Activated B cell treated with CpG ODN at 0.5 μM for 24 hours (primary cell): ENCODE measurements around the gene CAND1. TPM values are rescaled to one million over a fixed set of nuclear protein-coding genes. Genes with fewer than 3 reads are reported as not detected.

Experiments
- ATAC-seq: fragments of 200-7000 bp; cut with Tn5 transposase; one replicate; pipeline ENCODE4 v1.10.0; 2021; ENCODE audit warnings: low read depth, mild to moderate bottlenecking, moderate library complexity
- CTCF ChIA-PET: fragments of 350-600 bp; sonication (Branson Sonifier 250); formaldehyde crosslinking; loops from one replicate; lab custom pipeline; 2021; ENCODE audit warnings: antibody characterized with exemption; lab: Charles Lee
- POLR2A ChIA-PET: fragments of 350-600 bp; sonication (Branson Sonifier 250); formaldehyde crosslinking; loops from one replicate; lab custom pipeline; 2021; ENCODE audit warnings: antibody characterized with exemption; lab: Charles Lee
- DNase-seq: peaks from one replicate; pipeline ENCODE4 v3.0.0; 2022
- H3K27ac Mint-ChIP-seq: one replicate; pipeline ENCODE4 v1.8.0; 2020; ENCODE audit warnings: mixed read lengths
- H3K27me3 Mint-ChIP-seq: one replicate; pipeline ENCODE4 v1.8.0; 2021; ENCODE audit warnings: mixed read lengths
- H3K36me3 Mint-ChIP-seq: one replicate; pipeline ENCODE4 v1.8.0; 2021; ENCODE audit warnings: low read depth, mixed read lengths
- H3K4me1 Mint-ChIP-seq: one replicate; pipeline ENCODE4 v1.8.0; 2021; ENCODE audit warnings: mixed read lengths
- H3K4me3 Mint-ChIP-seq: one replicate; pipeline ENCODE4 v1.8.0; 2020; ENCODE audit warnings: mild to moderate bottlenecking, mixed read lengths
- H3K9me3 Mint-ChIP-seq: one replicate; pipeline ENCODE4 v1.8.0; 2020; ENCODE audit warnings: mixed read lengths
- intact Hi-C: fragments of 100-400 bp; cut with micrococcal nuclease; formaldehyde crosslinking; loops from one replicate; pipeline ENCODE4 v1.15.1; 2024
- total RNA-seq: library from RNA; stranded (reverse); gene quantifications from 2 replicates; pipeline ENCODE4 v1.2.3, GENCODE V29; 2022
- TF ChIP-seq, protein P1 (sequence below): fragments of 200-600 bp; IDR thresholded peaks from one replicate; pipeline ENCODE4 v1.8.0; 2022; ENCODE audit warnings: antibody characterized with exemption, mild to moderate bottlenecking

Gene CAND1
- total RNA-seq, 1 donor from 2014 or later: 123 TPM

DNA sequence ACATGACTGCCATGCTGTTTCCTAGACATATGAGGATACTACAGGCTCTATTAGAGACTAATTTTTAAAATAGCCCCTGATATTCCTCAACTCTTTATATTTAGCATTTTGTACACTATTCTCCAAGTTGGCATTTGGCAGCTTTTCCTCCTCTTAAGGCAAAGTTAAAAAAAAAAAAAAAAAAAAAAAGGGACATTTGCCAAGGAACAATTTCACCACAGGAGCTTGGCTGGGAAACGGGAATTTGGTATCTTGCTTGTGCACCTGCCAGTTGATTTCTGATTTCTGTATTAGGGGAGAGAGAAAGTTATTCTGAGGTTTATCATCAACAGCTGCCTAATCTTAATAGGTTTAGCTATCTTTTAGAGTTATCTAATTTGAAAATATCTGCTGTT is 87.2 kb downstream of the CAND1 start:
- no peaks in the 10 kb centered on the region for H3K9me3 Mint-ChIP-seq
- CTCF ChIA-PET: interaction anchor here (0.6 to 9.3 kb wide), 32 partner anchors 8 to 961 kb away, joined by 3 to 219 read pairs (median 3); no protein-coding TSS in a partner anchor
- POLR2A ChIA-PET: interaction anchor here (0.6 to 1.0 kb wide), 6 partner anchors 85 to 587 kb away, joined by 3 to 13 read pairs (median 6); partner anchors contain the start of gene CAND1
- intact Hi-C loops: loop anchor here (1.0 to 5.0 kb wide), 6 partner anchors 86 to 961 kb away; no protein-coding TSS in a partner anchor
- H3K27ac Mint-ChIP-seq: no peak overlapping the region
- H3K27me3 Mint-ChIP-seq: no peaks in the 10 kb centered on the region
- peaks cover 5% of the 10 kb centered on the region for H3K4me1 Mint-ChIP-seq
- DNase-seq (no peak), ATAC-seq (no peak)
- TF ChIP-seq, protein P1, sequence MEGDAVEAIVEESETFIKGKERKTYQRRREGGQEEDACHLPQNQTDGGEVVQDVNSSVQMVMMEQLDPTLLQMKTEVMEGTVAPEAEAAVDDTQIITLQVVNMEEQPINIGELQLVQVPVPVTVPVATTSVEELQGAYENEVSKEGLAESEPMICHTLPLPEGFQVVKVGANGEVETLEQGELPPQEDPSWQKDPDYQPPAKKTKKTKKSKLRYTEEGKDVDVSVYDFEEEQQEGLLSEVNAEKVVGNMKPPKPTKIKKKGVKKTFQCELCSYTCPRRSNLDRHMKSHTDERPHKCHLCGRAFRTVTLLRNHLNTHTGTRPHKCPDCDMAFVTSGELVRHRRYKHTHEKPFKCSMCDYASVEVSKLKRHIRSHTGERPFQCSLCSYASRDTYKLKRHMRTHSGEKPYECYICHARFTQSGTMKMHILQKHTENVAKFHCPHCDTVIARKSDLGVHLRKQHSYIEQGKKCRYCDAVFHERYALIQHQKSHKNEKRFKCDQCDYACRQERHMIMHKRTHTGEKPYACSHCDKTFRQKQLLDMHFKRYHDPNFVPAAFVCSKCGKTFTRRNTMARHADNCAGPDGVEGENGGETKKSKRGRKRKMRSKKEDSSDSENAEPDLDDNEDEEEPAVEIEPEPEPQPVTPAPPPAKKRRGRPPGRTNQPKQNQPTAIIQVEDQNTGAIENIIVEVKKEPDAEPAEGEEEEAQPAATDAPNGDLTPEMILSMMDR: no peak
- no peak overlapping the region for H3K4me3 Mint-ChIP-seq
- no peaks in the 10 kb centered on the region for H3K36me3 Mint-ChIP-seq

DNA sequence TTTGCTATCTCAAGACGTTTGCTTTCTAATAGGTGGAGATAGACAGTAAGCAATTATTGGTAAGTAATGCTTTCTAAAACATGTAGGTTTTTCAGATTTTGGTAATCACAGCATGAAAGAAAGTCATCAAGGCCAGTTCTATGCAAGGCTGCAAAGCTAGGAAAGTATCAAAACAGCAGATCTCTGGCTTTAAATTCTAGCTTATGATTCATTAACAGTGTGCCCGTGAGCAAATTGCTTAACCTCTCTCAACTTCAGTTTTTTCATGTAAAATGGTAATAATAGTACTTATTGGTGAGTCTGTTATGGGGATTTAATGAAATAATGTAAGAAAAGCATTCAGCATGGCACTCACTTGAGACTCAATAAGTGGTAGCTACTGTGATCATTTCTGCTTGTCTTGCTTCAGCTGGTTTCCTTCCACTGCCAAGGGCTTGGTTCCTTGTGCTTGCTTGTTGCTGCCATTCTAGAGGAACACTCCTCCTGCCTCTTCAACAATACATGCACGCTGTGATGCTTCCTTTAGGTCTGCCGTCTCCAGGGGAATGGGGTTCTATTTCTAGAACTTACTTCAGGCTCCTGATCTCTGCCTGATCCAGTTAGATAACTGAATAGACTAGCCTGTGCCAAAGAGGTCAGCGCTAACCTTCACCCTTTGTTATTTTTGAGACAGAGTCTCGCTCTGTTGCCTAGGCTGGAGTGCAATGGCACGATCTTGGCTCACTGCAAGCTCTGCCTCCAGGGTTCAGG is 88.4 kb downstream of the CAND1 start:
- CTCF ChIA-PET: interaction anchor here (9.3 kb wide), 1 partner anchor 583 kb away, joined by 219 read pairs; no protein-coding TSS in a partner anchor
- no peak overlapping the region for H3K4me3 Mint-ChIP-seq
- no peak for DNase-seq
- H3K4me1 Mint-ChIP-seq: peaks cover 5% of the 10 kb centered on the region
- H3K36me3 Mint-ChIP-seq: no peaks in the 10 kb centered on the region
- H3K27ac Mint-ChIP-seq: no peak overlapping the region
- POLR2A ChIA-PET: no interaction called here
- no peak for ATAC-seq
- peaks cover 5% of the 10 kb centered on the region for H3K9me3 Mint-ChIP-seq
- no peaks in the 10 kb centered on the region for H3K27me3 Mint-ChIP-seq
- intact Hi-C loops: loop anchor here (5.0 kb wide), 1 partner anchor 295 kb away; no protein-coding TSS in a partner anchor
- TF ChIP-seq, protein P1: no peak

DNA sequence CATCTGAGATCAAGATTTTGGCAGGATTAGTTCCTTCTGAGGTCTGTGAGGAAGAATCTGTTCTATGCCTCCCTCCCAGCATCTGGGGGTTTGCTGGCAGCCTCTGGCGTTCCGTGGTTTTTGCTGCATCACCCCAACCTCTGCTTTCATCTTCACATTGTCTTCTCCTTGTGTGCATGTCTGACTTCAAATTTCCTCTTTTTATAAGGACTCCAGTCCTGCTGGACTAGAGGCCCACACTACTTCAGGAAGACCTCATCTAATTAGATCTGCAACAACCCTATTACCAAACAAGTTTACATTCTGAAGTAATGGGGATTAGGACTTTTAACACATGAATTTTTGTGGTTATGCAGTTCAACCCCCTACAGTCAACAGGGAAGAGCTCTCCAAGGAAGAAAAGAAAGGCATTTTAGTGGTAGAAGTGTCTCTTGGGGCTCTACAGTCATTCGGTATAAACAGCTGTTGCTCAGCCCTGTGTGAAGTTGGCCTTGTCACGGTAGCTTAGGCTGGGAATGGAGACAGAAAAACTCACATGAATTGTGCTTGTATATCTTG is 89.7 kb downstream of the CAND1 start:
- no peaks in the 10 kb centered on the region for H3K27me3 Mint-ChIP-seq
- ATAC-seq (no peak), DNase-seq (no peak)
- no peak overlapping the region for H3K4me3 Mint-ChIP-seq
- ChIA-PET CTCF (interaction anchor here (1.0 to 9.3 kb wide), 2 partner anchors 9 to 582 kb away, joined by 3 to 219 read pairs; no protein-coding TSS in a partner anchor), POLR2A (no interaction called here)
- peaks cover 5% of the 10 kb centered on the region for H3K4me1 Mint-ChIP-seq
- intact Hi-C loops: loop anchor here (5.0 kb wide), 1 partner anchor 293 kb away; no protein-coding TSS in a partner anchor
- no peak overlapping the region for H3K27ac Mint-ChIP-seq
- H3K36me3 Mint-ChIP-seq: no peaks in the 10 kb centered on the region
- TF ChIP-seq, protein P1: no peak
- H3K9me3 Mint-ChIP-seq: peaks cover 5% of the 10 kb centered on the region

DNA sequence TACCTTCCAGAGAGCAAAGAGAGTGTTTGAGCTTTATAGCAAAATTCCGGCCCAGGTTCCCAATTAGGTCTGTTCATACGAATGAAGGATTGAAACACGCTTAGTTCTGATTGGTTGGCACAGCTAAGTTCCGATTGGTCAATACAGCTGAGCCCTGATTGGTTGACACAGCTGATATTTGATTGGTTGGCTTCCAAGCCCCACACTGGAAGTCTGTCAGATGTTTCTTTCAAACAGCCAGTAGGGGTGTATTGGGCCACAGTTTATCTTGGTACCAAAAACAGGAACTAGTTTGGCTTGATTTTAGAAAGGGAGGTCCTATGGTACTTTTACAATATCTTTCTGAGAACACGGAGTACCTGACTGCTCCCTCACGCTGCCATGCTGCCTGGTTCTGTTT is 93.4 kb downstream of the CAND1 start:
- no peak for DNase-seq
- ATAC-seq: no peak
- TF ChIP-seq, protein P1: no peak
- POLR2A ChIA-PET: no interaction called here
- CTCF ChIA-PET: no interaction called here
- H3K36me3 Mint-ChIP-seq: no peaks in the 10 kb centered on the region
- intact Hi-C loops: no loop called here
- H3K27ac Mint-ChIP-seq: no peak overlapping the region
- H3K4me1 Mint-ChIP-seq: no peaks in the 10 kb centered on the region
- H3K9me3 Mint-ChIP-seq: peaks cover 5% of the 10 kb centered on the region
- no peaks in the 10 kb centered on the region for H3K27me3 Mint-ChIP-seq
- H3K4me3 Mint-ChIP-seq: no peak overlapping the region

DNA sequence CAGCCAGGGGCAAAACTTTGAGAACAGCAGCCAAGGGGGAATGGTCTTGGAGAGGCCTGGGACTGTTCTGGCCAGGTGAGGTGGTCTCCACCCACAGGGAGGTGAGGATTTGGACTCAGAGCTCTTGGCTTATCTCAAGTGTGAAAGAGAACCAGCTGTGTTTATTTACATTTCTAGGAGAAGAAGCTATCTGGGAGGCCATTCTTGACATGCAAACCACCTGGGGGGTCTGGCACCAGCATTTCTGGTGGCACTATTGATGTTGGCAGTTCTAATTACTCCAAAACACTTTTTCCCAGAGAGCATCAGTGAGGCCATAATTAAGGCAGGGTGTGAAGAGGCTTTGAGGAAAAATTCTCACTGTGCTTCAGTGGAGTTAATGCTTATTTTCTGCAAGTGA is 95.1 kb downstream of the CAND1 start:
- POLR2A ChIA-PET: no interaction called here
- TF ChIP-seq, protein P1: no peak

More for the DNA sequence above, 95.1 kb downstream of the CAND1 start:
- Mint-ChIP-seq H3K27me3 (no peaks in the 10 kb centered on the region), H3K4me1 (no peaks in the 10 kb centered on the region), H3K36me3 (no peaks in the 10 kb centered on the region), H3K4me3 (no peak overlapping the region), H3K9me3 (peaks cover 5% of the 10 kb centered on the region), H3K27ac (no peak overlapping the region)
- intact Hi-C loops: no loop called here
- ATAC-seq (no peak), DNase-seq (no peak)
- CTCF ChIA-PET: interaction anchor here (0.9 kb wide), 1 partner anchor 8 kb away, joined by 3 read pairs; no protein-coding TSS in a partner anchor
